SK-N-SH treated with all-trans-retinoic acid at 6 μM for 48 hours (cell line): ENCODE measurements around the gene LY86.

Experiments
- ATAC-seq: fragments of 200-7000 bp; cut with Tn5 transposase; 3 replicates; pipeline ENCODE4 v1.9.1; 2020; ENCODE audit warnings: mild to moderate bottlenecking, moderate library complexity
- ARNTL ChIP-seq: fragments of 450-650 bp; formaldehyde crosslinking; IDR thresholded peaks from 2 replicates; pipeline ENCODE4 v1.5.0; 2020; ENCODE audit warnings: low read depth, mild to moderate bottlenecking, moderate library complexity, borderline replicate concordance
- BACH2 ChIP-seq: fragments of 250-450 bp; sonication (Bioruptor Pico); IDR thresholded peaks from 2 replicates; pipeline ENCODE4 v1.9.0; 2021; ENCODE audit warnings: mild to moderate bottlenecking, borderline replicate concordance
- CREB5 ChIP-seq: fragments of 250-450 bp; sonication (Bioruptor Pico); IDR thresholded peaks from 2 replicates; pipeline ENCODE4 v1.5.1; 2020; ENCODE audit warnings: low read depth, mild to moderate bottlenecking, moderate library complexity
- CSDC2 ChIP-seq: fragments of 250-450 bp; sonication (Bioruptor Pico); IDR thresholded peaks from 2 replicates; pipeline ENCODE4 v1.5.0; 2020; ENCODE audit warnings: mild to moderate bottlenecking, moderate library complexity
- ESRRG ChIP-seq: fragments of 250-450 bp; sonication (Bioruptor Pico); IDR thresholded peaks from 2 replicates; pipeline ENCODE4 v1.6.1; 2021; ENCODE audit warnings: mild to moderate bottlenecking
- GLIS3 ChIP-seq: fragments of 250-450 bp; sonication (Bioruptor Pico); IDR thresholded peaks from 2 replicates; pipeline ENCODE4 v1.5.0; 2020; ENCODE audit warnings: mild to moderate bottlenecking, moderate library complexity
- ISL1 ChIP-seq: fragments of 250-450 bp; sonication (Bioruptor Pico); IDR thresholded peaks from 2 replicates; pipeline ENCODE4 v2.1.2; 2022; ENCODE audit warnings: mild to moderate bottlenecking, moderate library complexity
- OSR1 ChIP-seq: fragments of 250-450 bp; sonication (Bioruptor Pico); IDR thresholded peaks from 2 replicates; pipeline ENCODE4 v1.8.0; 2022; ENCODE audit warnings: moderate library complexity, mild to moderate bottlenecking, inconsistent platforms
- POU6F1 ChIP-seq: fragments of 250-450 bp; sonication (Bioruptor Pico); IDR thresholded peaks from 2 replicates; pipeline ENCODE4 v1.8.0; 2021; ENCODE audit warnings: low read depth, mild to moderate bottlenecking, moderate library complexity, borderline replicate concordance
- PPARA ChIP-seq: fragments of 250-450 bp; sonication (Bioruptor Pico); IDR thresholded peaks from 2 replicates; pipeline ENCODE4 v1.5.0; 2020; ENCODE audit warnings: mild to moderate bottlenecking, borderline replicate concordance
- RARB ChIP-seq: fragments of 250-450 bp; sonication (Bioruptor Pico); IDR thresholded peaks from 2 replicates; pipeline ENCODE4 v1.8.0; 2021; ENCODE audit warnings: mild to moderate bottlenecking, moderate library complexity
- SNAI2 ChIP-seq: fragments of 250-450 bp; sonication (Bioruptor Pico); IDR thresholded peaks from 2 replicates; pipeline ENCODE4 v1.5.0; 2020; ENCODE audit warnings: mild to moderate bottlenecking, moderate library complexity
- TCF4 ChIP-seq: fragments of 250-450 bp; sonication (Bioruptor Pico); IDR thresholded peaks from 2 replicates; pipeline ENCODE4 v1.8.0; 2021; ENCODE audit warnings: mild to moderate bottlenecking, moderate library complexity, borderline replicate concordance
- TOX ChIP-seq: fragments of 250-450 bp; sonication (Bioruptor Pico); IDR thresholded peaks from 2 replicates; pipeline ENCODE4 v1.8.0; 2021; ENCODE audit warnings: mild to moderate bottlenecking, moderate library complexity, borderline replicate concordance
- ZFP30 ChIP-seq: fragments of 450-650 bp; formaldehyde crosslinking; IDR thresholded peaks from 2 replicates; pipeline ENCODE4 v1.5.0; 2022; ENCODE audit warnings: mild to moderate bottlenecking, moderate library complexity
- ZNF565 ChIP-seq: fragments of 450-650 bp; formaldehyde crosslinking; conservative IDR thresholded peaks from 2 replicates; pipeline ENCODE4 v1.5.0; 2020; ENCODE audit warnings: low read depth, mild to moderate bottlenecking, moderate library complexity
- ZNF70 ChIP-seq: fragments of 450-650 bp; formaldehyde crosslinking; IDR thresholded peaks from 2 replicates; pipeline ENCODE4 v1.5.0; 2020; ENCODE audit warnings: mild to moderate bottlenecking, moderate library complexity
- ZNF8 ChIP-seq: fragments of 450-650 bp; formaldehyde crosslinking; IDR thresholded peaks from 2 replicates; pipeline ENCODE4 v1.5.0; 2020; ENCODE audit warnings: mild to moderate bottlenecking, moderate library complexity
- TF ChIP-seq, protein P1 (sequence below): fragments of 250-450 bp; sonication (Bioruptor Pico); IDR thresholded peaks from 2 replicates; pipeline ENCODE4 v1.8.0; 2020; ENCODE audit warnings: mild to moderate bottlenecking, moderate library complexity, borderline replicate concordance
- TF ChIP-seq, protein P2 (sequence below): fragments of 250-450 bp; sonication (Bioruptor Pico); IDR thresholded peaks from 2 replicates; pipeline ENCODE4 v1.5.1; 2021; ENCODE audit warnings: mild to moderate bottlenecking, moderate library complexity
- TF ChIP-seq, protein P3 (sequence below): fragments of 250-450 bp; sonication (Bioruptor Pico); IDR thresholded peaks from 2 replicates; pipeline ENCODE4 v1.5.0; 2020; ENCODE audit warnings: mild to moderate bottlenecking, moderate library complexity

The LY86 gene

DNA sequence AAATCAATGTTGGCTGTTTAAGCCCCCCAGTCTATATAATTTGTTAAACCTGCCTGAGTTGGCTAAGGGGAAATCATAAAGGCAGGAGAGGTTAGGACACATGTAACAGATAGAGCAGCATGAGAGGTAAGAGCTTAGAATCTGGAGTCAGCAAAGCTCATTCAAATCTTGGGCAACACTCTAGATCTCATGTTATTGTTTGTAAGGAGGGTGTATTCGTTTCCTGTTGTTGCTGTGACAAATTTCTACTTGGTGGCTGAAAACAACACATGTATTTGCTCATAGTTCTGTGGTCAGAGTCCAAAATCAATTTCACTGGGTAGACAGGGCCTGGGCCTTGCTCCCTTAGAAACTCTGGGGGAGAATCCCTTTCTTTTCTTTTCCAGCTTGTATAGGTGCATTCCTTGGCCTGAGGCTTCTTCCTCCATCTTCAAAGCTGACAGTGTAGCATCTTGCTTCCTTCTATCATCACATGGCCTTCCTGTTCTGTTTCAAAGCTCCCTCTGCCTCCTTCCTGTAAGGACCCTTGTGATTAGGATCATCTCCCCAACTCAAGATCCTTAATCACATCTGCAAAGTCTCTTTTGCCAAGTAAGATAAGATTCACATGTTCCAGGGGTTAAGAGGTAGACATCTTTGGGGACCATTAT is 4.4 kb downstream of the LY86 start:
- TF ChIP-seq TCF4 (CRISPR knock-in tag) (no peak), ZNF565 (CRISPR knock-in tag) (no peak), ESRRG (CRISPR knock-in tag) (no peak), ARNTL (no peak), ISL1 (no peak), CSDC2 (no peak), OSR1 (no peak), RARB (no peak), ZNF70 (CRISPR knock-in tag) (no peak), GLIS3 (CRISPR knock-in tag) (no peak), PPARA (CRISPR knock-in tag) (no peak), SNAI2 (no peak), ZFP30 (CRISPR knock-in tag) (no peak), POU6F1 (CRISPR knock-in tag) (no peak), TOX (CRISPR knock-in tag) (no peak), ZNF8 (CRISPR knock-in tag) (no peak), BACH2 (CRISPR knock-in tag) (no peak)
- TF ChIP-seq, protein P1, sequence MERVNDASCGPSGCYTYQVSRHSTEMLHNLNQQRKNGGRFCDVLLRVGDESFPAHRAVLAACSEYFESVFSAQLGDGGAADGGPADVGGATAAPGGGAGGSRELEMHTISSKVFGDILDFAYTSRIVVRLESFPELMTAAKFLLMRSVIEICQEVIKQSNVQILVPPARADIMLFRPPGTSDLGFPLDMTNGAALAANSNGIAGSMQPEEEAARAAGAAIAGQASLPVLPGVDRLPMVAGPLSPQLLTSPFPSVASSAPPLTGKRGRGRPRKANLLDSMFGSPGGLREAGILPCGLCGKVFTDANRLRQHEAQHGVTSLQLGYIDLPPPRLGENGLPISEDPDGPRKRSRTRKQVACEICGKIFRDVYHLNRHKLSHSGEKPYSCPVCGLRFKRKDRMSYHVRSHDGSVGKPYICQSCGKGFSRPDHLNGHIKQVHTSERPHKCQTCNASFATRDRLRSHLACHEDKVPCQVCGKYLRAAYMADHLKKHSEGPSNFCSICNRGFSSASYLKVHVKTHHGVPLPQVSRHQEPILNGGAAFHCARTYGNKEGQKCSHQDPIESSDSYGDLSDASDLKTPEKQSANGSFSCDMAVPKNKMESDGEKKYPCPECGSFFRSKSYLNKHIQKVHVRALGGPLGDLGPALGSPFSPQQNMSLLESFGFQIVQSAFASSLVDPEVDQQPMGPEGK (CRISPR knock-in tag), result no peak
- TF ChIP-seq, protein P2, sequence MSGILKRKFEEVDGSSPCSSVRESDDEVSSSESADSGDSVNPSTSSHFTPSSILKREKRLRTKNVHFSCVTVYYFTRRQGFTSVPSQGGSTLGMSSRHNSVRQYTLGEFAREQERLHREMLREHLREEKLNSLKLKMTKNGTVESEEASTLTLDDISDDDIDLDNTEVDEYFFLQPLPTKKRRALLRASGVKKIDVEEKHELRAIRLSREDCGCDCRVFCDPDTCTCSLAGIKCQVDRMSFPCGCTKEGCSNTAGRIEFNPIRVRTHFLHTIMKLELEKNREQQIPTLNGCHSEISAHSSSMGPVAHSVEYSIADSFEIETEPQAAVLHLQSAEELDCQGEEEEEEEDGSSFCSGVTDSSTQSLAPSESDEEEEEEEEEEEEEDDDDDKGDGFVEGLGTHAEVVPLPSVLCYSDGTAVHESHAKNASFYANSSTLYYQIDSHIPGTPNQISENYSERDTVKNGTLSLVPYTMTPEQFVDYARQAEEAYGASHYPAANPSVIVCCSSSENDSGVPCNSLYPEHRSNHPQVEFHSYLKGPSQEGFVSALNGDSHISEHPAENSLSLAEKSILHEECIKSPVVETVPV (CRISPR knock-in tag), result no peak
- TF ChIP-seq, protein P3, sequence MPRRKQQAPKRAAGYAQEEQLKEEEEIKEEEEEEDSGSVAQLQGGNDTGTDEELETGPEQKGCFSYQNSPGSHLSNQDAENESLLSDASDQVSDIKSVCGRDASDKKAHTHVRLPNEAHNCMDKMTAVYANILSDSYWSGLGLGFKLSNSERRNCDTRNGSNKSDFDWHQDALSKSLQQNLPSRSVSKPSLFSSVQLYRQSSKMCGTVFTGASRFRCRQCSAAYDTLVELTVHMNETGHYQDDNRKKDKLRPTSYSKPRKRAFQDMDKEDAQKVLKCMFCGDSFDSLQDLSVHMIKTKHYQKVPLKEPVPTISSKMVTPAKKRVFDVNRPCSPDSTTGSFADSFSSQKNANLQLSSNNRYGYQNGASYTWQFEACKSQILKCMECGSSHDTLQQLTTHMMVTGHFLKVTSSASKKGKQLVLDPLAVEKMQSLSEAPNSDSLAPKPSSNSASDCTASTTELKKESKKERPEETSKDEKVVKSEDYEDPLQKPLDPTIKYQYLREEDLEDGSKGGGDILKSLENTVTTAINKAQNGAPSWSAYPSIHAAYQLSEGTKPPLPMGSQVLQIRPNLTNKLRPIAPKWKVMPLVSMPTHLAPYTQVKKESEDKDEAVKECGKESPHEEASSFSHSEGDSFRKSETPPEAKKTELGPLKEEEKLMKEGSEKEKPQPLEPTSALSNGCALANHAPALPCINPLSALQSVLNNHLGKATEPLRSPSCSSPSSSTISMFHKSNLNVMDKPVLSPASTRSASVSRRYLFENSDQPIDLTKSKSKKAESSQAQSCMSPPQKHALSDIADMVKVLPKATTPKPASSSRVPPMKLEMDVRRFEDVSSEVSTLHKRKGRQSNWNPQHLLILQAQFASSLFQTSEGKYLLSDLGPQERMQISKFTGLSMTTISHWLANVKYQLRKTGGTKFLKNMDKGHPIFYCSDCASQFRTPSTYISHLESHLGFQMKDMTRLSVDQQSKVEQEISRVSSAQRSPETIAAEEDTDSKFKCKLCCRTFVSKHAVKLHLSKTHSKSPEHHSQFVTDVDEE (CRISPR knock-in tag), result no peak
- TF ChIP-seq, all 23 proteins: peak for 0
- no peak for ATAC-seq

DNA sequence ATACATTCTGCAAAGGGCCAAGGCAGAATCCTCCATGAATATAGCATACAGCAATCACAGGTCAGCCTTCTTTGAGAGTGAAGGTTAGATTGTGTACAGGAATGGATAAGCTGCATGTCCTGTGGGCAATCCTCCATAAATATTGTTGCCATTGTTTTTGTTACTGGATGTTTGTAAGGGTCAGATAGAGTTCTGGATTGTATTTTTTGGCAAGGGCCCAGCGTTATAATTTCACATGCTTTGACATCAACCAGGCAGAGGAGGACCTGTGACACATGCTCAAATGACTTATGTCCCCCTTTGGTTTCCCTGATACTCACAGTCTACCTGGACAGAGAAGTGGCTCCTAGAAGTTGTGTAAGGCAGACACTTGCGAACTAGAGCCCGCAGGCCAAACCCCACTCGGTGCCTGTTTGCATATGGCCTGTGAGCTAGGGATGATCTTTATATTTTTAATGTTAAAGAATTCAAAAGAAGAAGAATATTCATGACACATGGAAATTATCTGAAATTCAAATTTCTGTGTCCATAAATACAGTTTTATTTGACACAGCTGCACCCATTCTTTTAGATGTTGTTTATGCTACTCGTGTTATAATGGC is 5.4 kb downstream of the LY86 start:
- TF ChIP-seq RARB (no peak), CREB5 (CRISPR knock-in tag) (no peak), TOX (CRISPR knock-in tag) (no peak), SNAI2 (no peak), ZNF565 (CRISPR knock-in tag) (no peak), ESRRG (CRISPR knock-in tag) (no peak), POU6F1 (CRISPR knock-in tag) (no peak), ZNF8 (CRISPR knock-in tag) (no peak)
- TF ChIP-seq, protein P1 (CRISPR knock-in tag), result no peak
- ATAC-seq, result no peak
